HepG2 (cell line): ENCODE measurements around the gene WDR6. TPM values are rescaled to one million over a fixed set of nuclear protein-coding genes. Genes with fewer than 3 reads are reported as not detected.
A peak's percentile ranks its signal among the peaks of the same experiment; 100 is the strongest.

ENCODE experiments used
- ASH2L ChIP-seq: fragments of 300-600, 200-600 bp; sonication (generic); IDR thresholded peaks from 2 replicates; pipeline ENCODE4 v1.7.0; 2017; ENCODE audit warnings: low read depth, mild to moderate bottlenecking, moderate library complexity, mixed read lengths, low read length; ENCODE audit not compliant: insufficient read length
- ATF1 ChIP-seq: IDR thresholded peaks from 2 replicates; pipeline ENCODE4 v1.6.1; 2016; ENCODE audit warnings: mild to moderate bottlenecking, control low read depth
- CC2D1A ChIP-seq: sonication (generic); formaldehyde crosslinking; IDR thresholded peaks from 2 replicates; pipeline ENCODE4 v1.8.1; 2023; ENCODE audit warnings: mild to moderate bottlenecking, missing genetic modification reagents
- ISX ChIP-seq: sonication (generic); formaldehyde crosslinking; conservative IDR thresholded peaks from 2 replicates; pipeline ENCODE4 v1.5.0; 2020; ENCODE audit warnings: missing genetic modification reagents
- JUND ChIP-seq: sonication (generic); formaldehyde crosslinking; IDR thresholded peaks from 2 replicates; pipeline ENCODE4 v1.8.0; 2022; ENCODE audit warnings: mild to moderate bottlenecking, missing genetic modification reagents
- MAF1 ChIP-seq: sonication (generic); formaldehyde crosslinking; IDR thresholded peaks from 2 replicates; pipeline ENCODE4 v1.5.0; 2020; ENCODE audit warnings: missing genetic modification reagents, borderline replicate concordance
- NR3C1 ChIP-seq: sonication (generic); formaldehyde crosslinking; IDR thresholded peaks from 2 replicates; pipeline ENCODE4 v1.4.0; 2020; ENCODE audit warnings: missing genetic modification reagents
- PITX1 ChIP-seq: sonication (generic); formaldehyde crosslinking; IDR thresholded peaks from 2 replicates; pipeline ENCODE4 v1.5.1; 2020; ENCODE audit warnings: mild to moderate bottlenecking, missing genetic modification reagents
- RBM22 ChIP-seq: fragments of 200-400 bp; formaldehyde crosslinking; optimal IDR thresholded peaks from 2 replicates; pipeline ENCODE3; 2017; ENCODE audit warnings: mild to moderate bottlenecking, low read length, moderate library complexity
- SP2 ChIP-seq: sonication (generic); formaldehyde crosslinking; IDR thresholded peaks from 2 replicates; pipeline ENCODE4 v1.5.1; 2020; ENCODE audit warnings: mild to moderate bottlenecking, missing genetic modification reagents
- SPEN ChIP-seq: sonication (generic); formaldehyde crosslinking; IDR thresholded peaks from 2 replicates; pipeline ENCODE4 v1.5.1; 2020; ENCODE audit warnings: low read depth, mild to moderate bottlenecking, missing genetic modification reagents
- THAP11 ChIP-seq: IDR thresholded peaks from 2 replicates; pipeline ENCODE4 v1.6.1; 2016; ENCODE audit warnings: missing biosample characterization, missing genetic modification reagents
- YY1 ChIP-seq: IDR thresholded peaks from 2 replicates; pipeline ENCODE4 v1.6.1; 2011; ENCODE audit warnings: low read length, low read depth, moderate library complexity, mild to moderate bottlenecking; ENCODE audit not compliant: insufficient read depth, insufficient replicate concordance
- ZBTB1 ChIP-seq: sonication (generic); formaldehyde crosslinking; IDR thresholded peaks from 2 replicates; pipeline ENCODE4 v1.4.0; 2020; ENCODE audit warnings: missing genetic modification reagents, borderline replicate concordance
- ZIK1 ChIP-seq: sonication (generic); formaldehyde crosslinking; IDR thresholded peaks from 2 replicates; pipeline ENCODE4 v1.5.0; 2020; ENCODE audit warnings: mild to moderate bottlenecking, low read depth, missing genetic modification reagents, borderline replicate concordance
- ZNF121 ChIP-seq: sonication (generic); formaldehyde crosslinking; IDR thresholded peaks from 2 replicates; pipeline ENCODE4 v1.5.0; 2020; ENCODE audit warnings: mild to moderate bottlenecking, missing genetic modification reagents
- ZNF432 ChIP-seq: sonication (generic); formaldehyde crosslinking; IDR thresholded peaks from 2 replicates; pipeline ENCODE4 v1.5.0; 2020; ENCODE audit warnings: missing genetic modification reagents, mild to moderate bottlenecking, borderline replicate concordance
- ZNF816 ChIP-seq: sonication (generic); formaldehyde crosslinking; IDR thresholded peaks from 2 replicates; pipeline ENCODE4 v1.8.0; 2022; ENCODE audit warnings: missing genetic modification reagents, mild to moderate bottlenecking, borderline replicate concordance
- ZSCAN29 ChIP-seq: sonication (generic); formaldehyde crosslinking; conservative IDR thresholded peaks from 2 replicates; pipeline ENCODE4 v1.4.0; 2020; ENCODE audit warnings: mild to moderate bottlenecking, missing genetic modification reagents
- polyA plus RNA-seq, 8 experiments: library from polyadenylated mRNA; depleted of rRNA in 3 of 8; stranded (reverse) in 7 of 8; unstranded in 1 of 8; fragments of >200 nt; fragmentation: Illumina TruSeq in 4 of 8; extraction: Trizol in 4 of 8; gene quantifications; 2 replicates each; pipeline versions ENCODE4 v1.2.1 to v1.2.3, GENCODE V29; 2011 to 2016; ENCODE audit warnings: low read depth in 4 of 8, missing spikeins in 1 of 8, mixed read lengths in 1 of 8; ENCODE audit not compliant: insufficient read depth in 1 of 8
- total RNA-seq, 5 experiments: library from RNA; depleted of rRNA; stranded (reverse); fragments of >200 nt; fragmentation: Illumina TruSeq; extraction: Trizol; gene quantifications; 2 replicates each; pipeline ENCODE4 v1.2.3, GENCODE V29; 2016; ENCODE audit warnings: low read depth in 1 of 5
- TF ChIP-seq, protein P1 (sequence below): sonication (generic); formaldehyde crosslinking; IDR thresholded peaks from 2 replicates; pipeline ENCODE4 v1.4.0; 2020; ENCODE audit warnings: missing genetic modification reagents, borderline replicate concordance
- TF ChIP-seq, protein P2 (sequence below): sonication (generic); formaldehyde crosslinking; IDR thresholded peaks from 2 replicates; pipeline ENCODE4 v1.4.0; 2020; ENCODE audit warnings: missing genetic modification reagents
- TF ChIP-seq, protein P3 (sequence below): sonication (generic); formaldehyde crosslinking; IDR thresholded peaks from 2 replicates; pipeline ENCODE4 v1.5.0; 2020; ENCODE audit warnings: missing genetic modification reagents
- TF ChIP-seq, protein P4 (sequence below): sonication (generic); formaldehyde crosslinking; conservative IDR thresholded peaks from 2 replicates; pipeline ENCODE4 v1.8.1; 2023; ENCODE audit warnings: missing genetic modification reagents
- TF ChIP-seq, protein P5 (sequence below): sonication (generic); formaldehyde crosslinking; IDR thresholded peaks from 2 replicates; pipeline ENCODE4 v1.8.1; 2023; ENCODE audit warnings: missing genetic modification reagents, mild to moderate bottlenecking, borderline replicate concordance

WDR6 gene
- total and polyA plus RNA-seq, 2 of the 13 experiments (the other 11 are each of a cell fraction or from before 2014, with no cell fraction given): 73.4 to 139 TPM

DNA sequence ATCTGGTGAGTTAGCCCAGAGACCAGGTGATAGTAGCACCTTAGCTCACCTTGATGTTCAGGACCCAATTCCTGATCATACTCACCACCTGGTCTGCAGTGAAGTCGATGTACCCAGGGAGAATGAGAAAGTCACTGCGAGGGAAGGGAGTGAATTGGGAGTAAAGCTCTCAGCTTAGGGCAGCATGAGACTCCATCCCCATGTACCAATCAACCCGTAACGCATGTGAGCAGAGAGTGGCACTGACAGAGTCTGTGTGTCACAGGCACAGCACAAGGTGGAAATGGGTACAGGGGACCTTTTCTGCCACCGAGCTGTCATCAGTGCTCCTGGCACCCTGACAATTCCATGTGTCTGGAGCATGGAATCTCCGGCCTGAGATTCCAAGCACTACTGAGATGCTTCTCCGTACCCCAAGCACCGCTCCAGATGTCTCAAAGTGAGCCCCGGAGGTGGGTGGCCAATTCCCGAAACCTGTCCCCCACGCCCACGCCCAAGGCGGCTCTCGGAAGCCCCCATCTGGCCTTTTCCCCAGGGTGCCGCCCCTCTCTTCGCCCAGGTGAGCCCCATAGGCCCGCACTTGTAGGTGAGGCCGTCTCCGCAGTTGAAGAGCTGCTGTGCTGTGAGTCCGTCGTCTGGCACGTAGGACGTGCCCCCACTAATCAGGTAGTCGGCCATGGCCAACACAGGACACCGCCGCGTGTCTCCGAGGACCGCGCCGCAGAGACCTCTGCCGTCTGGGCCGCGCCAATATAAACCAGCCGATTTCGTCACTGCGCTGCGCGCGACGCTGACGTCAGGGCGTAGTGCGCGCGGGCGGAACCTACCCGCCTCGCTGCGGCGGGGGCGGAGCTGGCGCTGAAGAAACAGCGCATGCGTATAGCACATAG lies 21.7 kb downstream of the WDR6 start, which contains the start of gene IMPDH2 (continued):
- TF ChIP-seq MAF1 (CRISPR knock-in tag) (peak; percentile 74; the same call in 1 of the 2 replicates), PITX1 (CRISPR knock-in tag) (peak; percentile 79), ATF1 (CRISPR knock-in tag) (peak; percentile 94), NR3C1 (CRISPR knock-in tag) (no peak), ZBTB1 (no peak), ZNF432 (no peak), SPEN (CRISPR knock-in tag) (peak; percentile 98), YY1 (peak; percentile 81), THAP11 (peak; percentile 89), ZIK1 (CRISPR knock-in tag) (peak; percentile 79; the same call in 1 of the 2 replicates), JUND (CRISPR knock-in tag) (peak; percentile 73; the same call in 1 of the 2 replicates), ZSCAN29 (CRISPR knock-in tag) (0 out of 2 replicates have a peak, but pooled peaks have one; percentile 55), RBM22 (peak; percentile 100), ZNF121 (CRISPR knock-in tag) (peak; percentile 50; the same call in 1 of the 2 replicates), ZNF816 (CRISPR knock-in tag) (peak; percentile 92; the same call in 1 of the 2 replicates), SP2 (CRISPR knock-in tag) (no peak), ASH2L (peak; percentile 53), CC2D1A (CRISPR knock-in tag) (no peak), ISX (CRISPR knock-in tag) (0 out of 2 replicates have a peak, but pooled peaks have one; percentile 58)
- TF ChIP-seq, protein P1, sequence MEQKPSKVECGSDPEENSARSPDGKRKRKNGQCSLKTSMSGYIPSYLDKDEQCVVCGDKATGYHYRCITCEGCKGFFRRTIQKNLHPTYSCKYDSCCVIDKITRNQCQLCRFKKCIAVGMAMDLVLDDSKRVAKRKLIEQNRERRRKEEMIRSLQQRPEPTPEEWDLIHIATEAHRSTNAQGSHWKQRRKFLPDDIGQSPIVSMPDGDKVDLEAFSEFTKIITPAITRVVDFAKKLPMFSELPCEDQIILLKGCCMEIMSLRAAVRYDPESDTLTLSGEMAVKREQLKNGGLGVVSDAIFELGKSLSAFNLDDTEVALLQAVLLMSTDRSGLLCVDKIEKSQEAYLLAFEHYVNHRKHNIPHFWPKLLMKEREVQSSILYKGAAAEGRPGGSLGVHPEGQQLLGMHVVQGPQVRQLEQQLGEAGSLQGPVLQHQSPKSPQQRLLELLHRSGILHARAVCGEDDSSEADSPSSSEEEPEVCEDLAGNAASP: 0 out of 2 replicates have a peak, but pooled peaks have one; percentile 43
- TF ChIP-seq, protein P2, sequence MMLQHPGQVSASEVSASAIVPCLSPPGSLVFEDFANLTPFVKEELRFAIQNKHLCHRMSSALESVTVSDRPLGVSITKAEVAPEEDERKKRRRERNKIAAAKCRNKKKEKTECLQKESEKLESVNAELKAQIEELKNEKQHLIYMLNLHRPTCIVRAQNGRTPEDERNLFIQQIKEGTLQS (CRISPR knock-in tag): peak; percentile 92
- TF ChIP-seq, protein P3, sequence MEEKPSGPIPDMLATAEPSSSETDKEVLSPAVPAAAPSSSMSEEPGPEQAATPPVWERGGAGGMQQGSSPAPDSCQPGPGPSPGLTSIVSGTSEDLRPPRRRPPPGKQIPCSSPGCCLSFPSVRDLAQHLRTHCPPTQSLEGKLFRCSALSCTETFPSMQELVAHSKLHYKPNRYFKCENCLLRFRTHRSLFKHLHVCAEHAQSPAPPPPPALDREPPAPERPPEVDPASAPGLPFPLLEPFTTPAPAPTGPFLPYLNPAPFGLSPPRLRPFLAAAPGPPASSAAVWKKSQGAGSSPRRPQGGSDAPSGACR (CRISPR knock-in tag): peak; percentile 91; the same call in 1 of the 2 replicates
- TF ChIP-seq, protein P4, sequence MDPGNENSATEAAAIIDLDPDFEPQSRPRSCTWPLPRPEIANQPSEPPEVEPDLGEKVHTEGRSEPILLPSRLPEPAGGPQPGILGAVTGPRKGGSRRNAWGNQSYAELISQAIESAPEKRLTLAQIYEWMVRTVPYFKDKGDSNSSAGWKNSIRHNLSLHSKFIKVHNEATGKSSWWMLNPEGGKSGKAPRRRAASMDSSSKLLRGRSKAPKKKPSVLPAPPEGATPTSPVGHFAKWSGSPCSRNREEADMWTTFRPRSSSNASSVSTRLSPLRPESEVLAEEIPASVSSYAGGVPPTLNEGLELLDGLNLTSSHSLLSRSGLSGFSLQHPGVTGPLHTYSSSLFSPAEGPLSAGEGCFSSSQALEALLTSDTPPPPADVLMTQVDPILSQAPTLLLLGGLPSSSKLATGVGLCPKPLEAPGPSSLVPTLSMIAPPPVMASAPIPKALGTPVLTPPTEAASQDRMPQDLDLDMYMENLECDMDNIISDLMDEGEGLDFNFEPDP (CRISPR knock-in tag): 0 out of 2 replicates have a peak, but pooled peaks have one; percentile 47
- TF ChIP-seq, protein P5, sequence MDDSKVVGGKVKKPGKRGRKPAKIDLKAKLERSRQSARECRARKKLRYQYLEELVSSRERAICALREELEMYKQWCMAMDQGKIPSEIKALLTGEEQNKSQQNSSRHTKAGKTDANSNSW (CRISPR knock-in tag): peak; percentile 40; the same call in 1 of the 2 replicates
